RWPE1 (cell line): ENCODE results near the gene QRSL1.

Source experiments
- CTCF ChIA-PET: fragments of 350-600 bp; sonication (Branson Sonifier 250); formaldehyde crosslinking; extraction: SDS; loops from one replicate; lab custom pipeline; 2021; lab: Yijun Ruan, JAX
- POLR2A ChIA-PET: fragments of 400-600 bp; formaldehyde crosslinking; extraction: SDS; loops from one replicate; lab custom pipeline; 2020; ENCODE audit warnings: antibody characterized with exemption; ENCODE audit not compliant: low non-redundant PET; lab: Yijun Ruan, JAX
- DNase-seq: peaks from one replicate; pipeline ENCODE4 v3.0.0; 2012; ENCODE audit warnings: low spot score
- H3K27ac ChIP-seq: fragments of 450-650 bp; 2 replicates; pipeline ENCODE4 v1.5.1; 2017
- TF ChIP-seq, protein P1 (sequence below): fragments of 450-650 bp; conservative IDR thresholded peaks from 2 replicates; pipeline ENCODE4 v1.5.1; 2017; ENCODE audit warnings: low read depth, mild to moderate bottlenecking

The QRSL1 gene

DNA sequence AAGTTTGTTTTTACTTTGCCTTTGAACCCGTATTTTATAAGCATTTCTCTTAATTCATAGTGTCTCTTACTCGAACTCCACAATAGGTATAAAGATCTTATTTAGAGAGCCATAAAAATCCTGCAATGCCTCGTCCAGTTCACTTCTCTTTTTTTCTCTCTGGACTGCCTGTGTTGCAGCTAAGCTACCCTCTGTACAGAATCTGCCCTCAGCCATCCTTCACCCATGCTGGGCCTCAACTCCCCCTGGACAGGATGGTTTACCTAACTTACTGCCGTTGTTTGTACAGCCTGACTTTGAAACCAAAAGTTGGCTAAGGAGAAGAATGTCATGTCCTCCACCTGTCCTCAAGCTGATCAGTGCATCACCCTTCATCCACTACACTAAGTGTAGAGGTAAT is 10.4 kb downstream of the QRSL1 start:
- TF ChIP-seq, protein P1, sequence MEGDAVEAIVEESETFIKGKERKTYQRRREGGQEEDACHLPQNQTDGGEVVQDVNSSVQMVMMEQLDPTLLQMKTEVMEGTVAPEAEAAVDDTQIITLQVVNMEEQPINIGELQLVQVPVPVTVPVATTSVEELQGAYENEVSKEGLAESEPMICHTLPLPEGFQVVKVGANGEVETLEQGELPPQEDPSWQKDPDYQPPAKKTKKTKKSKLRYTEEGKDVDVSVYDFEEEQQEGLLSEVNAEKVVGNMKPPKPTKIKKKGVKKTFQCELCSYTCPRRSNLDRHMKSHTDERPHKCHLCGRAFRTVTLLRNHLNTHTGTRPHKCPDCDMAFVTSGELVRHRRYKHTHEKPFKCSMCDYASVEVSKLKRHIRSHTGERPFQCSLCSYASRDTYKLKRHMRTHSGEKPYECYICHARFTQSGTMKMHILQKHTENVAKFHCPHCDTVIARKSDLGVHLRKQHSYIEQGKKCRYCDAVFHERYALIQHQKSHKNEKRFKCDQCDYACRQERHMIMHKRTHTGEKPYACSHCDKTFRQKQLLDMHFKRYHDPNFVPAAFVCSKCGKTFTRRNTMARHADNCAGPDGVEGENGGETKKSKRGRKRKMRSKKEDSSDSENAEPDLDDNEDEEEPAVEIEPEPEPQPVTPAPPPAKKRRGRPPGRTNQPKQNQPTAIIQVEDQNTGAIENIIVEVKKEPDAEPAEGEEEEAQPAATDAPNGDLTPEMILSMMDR = no peak
- CTCF ChIA-PET = interaction anchor here (0.6 kb wide), 2 partner anchors 20 to 78 kb away, joined by 5 to 8 read pairs; no protein-coding TSS in a partner anchor
- no peak overlapping the region for H3K27ac ChIP-seq
- POLR2A ChIA-PET = no interaction called here
- no peak for DNase-seq

DNA sequence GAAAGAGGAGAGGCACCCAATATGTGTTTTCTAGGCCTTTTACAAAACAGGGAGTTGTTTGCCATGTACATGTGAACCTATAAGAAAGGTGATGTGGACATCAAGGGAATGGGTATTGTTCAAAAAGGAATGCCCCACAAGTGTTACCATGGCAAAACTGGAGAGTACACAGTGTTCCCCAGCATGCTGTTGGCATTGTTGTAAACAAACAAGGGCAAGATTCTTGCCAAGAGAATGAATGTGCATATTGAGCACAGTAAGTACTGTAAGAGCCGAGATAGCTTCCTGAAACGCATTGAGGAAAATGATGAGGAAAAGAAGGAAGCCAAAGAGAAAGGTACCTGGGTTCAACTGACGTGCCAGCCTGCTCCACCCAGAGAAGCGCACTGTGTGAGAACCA is 13.1 kb downstream of the QRSL1 start:
- H3K27ac ChIP-seq = no peak overlapping the region
- ChIA-PET POLR2A (no interaction called here), CTCF (no interaction called here)
- TF ChIP-seq, protein P1 = no peak
- DNase-seq = no peak

DNA sequence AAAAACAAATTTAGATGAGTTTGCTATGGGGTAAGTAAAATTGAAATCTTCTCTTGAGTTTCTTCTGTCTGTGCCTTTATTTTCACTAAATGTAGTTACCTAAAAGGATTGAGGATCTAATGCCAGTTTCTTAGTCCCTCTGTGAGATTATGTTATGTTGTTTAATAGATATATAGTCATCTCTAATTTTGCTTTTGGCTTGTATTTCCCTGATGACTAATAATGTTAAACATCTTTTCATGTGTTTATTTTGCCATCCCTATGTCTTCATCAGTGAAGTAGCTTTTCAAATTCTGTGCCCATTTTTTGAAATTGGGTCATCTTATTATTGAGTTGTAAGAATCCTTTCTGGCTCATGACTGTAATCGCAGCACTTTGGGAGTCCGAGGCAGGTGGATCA is 13.7 kb downstream of the QRSL1 start:
- TF ChIP-seq, protein P1 = no peak
- ChIA-PET CTCF (no interaction called here), POLR2A (interaction anchor here (0.6 kb wide), 1 partner anchor 10 kb away, joined by 3 read pairs; no protein-coding TSS in a partner anchor)
- no peak overlapping the region for H3K27ac ChIP-seq
- no peak for DNase-seq

DNA sequence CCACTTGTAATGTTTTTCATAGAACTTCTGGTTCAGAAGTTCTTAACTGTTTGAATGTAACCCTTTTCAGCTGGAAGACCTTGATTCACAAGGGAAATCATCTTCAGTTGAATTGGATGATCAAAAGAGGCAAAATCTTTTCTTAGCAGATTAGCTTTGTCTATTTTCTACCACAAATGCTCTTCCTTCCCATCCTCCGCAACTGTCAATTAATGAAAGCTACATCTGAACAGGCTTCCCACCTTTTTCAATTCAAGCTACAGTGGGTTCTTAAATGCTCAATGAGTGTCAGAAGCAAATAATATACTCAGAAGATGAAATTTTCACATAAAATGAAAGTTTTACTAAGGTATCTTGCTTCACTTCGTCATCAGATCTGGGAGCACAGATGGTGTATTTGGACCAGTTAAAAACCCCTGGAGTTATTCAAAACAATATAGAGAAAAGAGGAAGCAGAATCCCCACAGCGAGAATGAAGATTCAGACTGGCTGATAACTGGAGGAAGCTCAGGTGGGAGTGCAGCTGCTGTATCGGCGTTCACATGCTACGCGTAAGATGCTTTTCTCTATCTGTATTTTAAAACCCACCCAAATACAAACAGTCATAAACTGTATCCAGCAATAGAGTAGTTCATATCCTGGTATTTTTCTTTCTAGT is 19.4 kb downstream of the QRSL1 start:
- CTCF ChIA-PET = interaction anchor here (0.5 kb wide), 1 partner anchor 33 kb away, joined by 3 read pairs; no protein-coding TSS in a partner anchor
- TF ChIP-seq, protein P1 = no peak
- POLR2A ChIA-PET = no interaction called here
- DNase-seq = no peak
- no peak overlapping the region for H3K27ac ChIP-seq

DNA sequence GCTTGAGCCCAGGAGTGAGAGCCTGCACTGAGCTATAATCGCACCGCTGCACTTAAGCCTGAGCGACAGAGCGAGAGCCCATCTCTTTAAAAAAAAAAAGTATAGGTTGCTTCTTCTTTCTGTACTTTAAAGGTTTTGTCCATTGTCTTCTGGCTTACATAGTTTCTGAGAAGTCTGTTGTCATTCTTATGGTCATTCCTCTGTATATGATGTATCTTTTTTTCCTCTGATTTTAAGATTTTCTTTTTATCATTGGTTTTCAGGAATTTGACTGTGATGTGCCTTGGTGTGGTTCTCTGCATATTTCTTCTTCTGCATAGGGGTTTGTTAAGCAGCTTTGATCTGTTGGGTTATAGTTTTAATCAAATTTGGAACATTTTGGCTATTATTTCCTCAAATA is 29.1 kb downstream of the QRSL1 start:
- no peak for DNase-seq
- POLR2A ChIA-PET = no interaction called here
- H3K27ac ChIP-seq = no peak overlapping the region
- CTCF ChIA-PET = interaction anchor here (0.6 kb wide), 1 partner anchor 40 kb away, joined by 3 read pairs; no protein-coding TSS in a partner anchor
- TF ChIP-seq, protein P1 = no peak

DNA sequence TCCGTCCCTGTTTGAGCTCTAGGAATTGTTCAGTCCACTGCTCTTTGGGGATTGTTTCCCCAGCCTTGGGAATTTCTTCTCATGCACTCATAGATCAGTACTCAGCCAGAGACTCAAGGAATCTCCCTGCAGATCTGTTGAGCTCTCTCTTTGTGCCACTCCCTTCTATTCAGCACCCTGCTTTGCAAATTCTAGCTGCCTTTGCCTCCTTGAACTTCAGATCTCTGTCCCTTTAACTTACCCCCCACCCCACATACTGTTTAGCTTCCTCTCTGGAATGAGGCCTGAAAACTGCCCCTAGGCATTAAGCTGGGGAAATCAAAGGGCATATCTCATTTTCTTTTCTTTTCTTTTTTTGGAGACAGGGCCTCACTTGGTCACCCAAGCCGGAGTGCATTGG is 30.5 kb downstream of the QRSL1 start:
- CTCF ChIA-PET = interaction anchor here (0.8 kb wide), 1 partner anchor 20 kb away, joined by 8 read pairs; no protein-coding TSS in a partner anchor
- H3K27ac ChIP-seq = no peak overlapping the region
- TF ChIP-seq, protein P1 = no peak
- POLR2A ChIA-PET = no interaction called here
- DNase-seq = no peak
